ENCODE results near the gene BAG3. TPM values are rescaled to one million over a fixed set of nuclear protein-coding genes. Genes with fewer than 3 reads are reported as not detected.

The BAG3 gene
- total RNA-seq, 1 experiment from 2014 or later: 57.0 TPM

GRCh38 chr10:119655566-119656001 lies 4.4 kb downstream of the BAG3 start:
- peaks cover 10 to 45% of the 10 kb centered on the region in 2 experiments; a peak in 3 of 4 replicates for H3K36me3 ChIP-seq (ENCODE audit: control insufficient read depth in 1 of 2, insufficient read depth in 2 of 2, low read length in 2 of 2)
- CTCF ChIA-PET: no interaction called here
- H3K27ac ChIP-seq (ENCODE audit: low read depth, low read length): no peak overlapping the region
- intact Hi-C loops (cut with micrococcal nuclease): no loop called here
- 0 out of 4 replicates have a peak, but pooled peaks cover 0 to 3% of the 10 kb centered on the region in 2 experiments for H3K9me3 ChIP-seq (ENCODE audit: control insufficient read depth in 1 of 2, insufficient read depth in 1 of 2, low read depth in 1 of 2, low read length in 2 of 2)
- H3K4me3 ChIP-seq (replicated peaks in 1 of 2; ENCODE audit: low read depth in 1 of 2, low read length in 2 of 2): no peak overlapping the region
- TF ChIP-seq ELF1 (IDR thresholded peaks at IDR 0.05; ENCODE audit: borderline replicate concordance, low read depth) (no peak), EGR1 (IDR thresholded peaks at IDR 0.05; ENCODE audit: low read depth) (no peak), RAD21 (IDR thresholded peaks at IDR 0.05; ENCODE audit: low read depth) (no peak), POLR2A (IDR thresholded peaks at IDR 0.05; ENCODE audit: borderline replicate concordance, extremely low read depth, insufficient read depth, insufficient read length) (no peak), POLR2AphosphoS5 (IDR thresholded peaks at IDR 0.05; ENCODE audit: low read depth, low read length) (no peak), CTCF (IDR thresholded peaks at IDR 0.05 in 2 of 3, conservative IDR thresholded peaks at IDR 0.05 in 1 of 3; ENCODE audit: borderline replicate concordance in 1 of 3, insufficient read depth in 1 of 3, low read depth in 2 of 3, low read length in 2 of 3) (no peak)
- H3K4me2 ChIP-seq (ENCODE audit: low read length): no peak overlapping the region
- H3K79me2 ChIP-seq (ENCODE audit: insufficient read depth, low read length): peaks cover 93% of the 10 kb centered on the region
- peaks cover 6% of the 10 kb centered on the region; the same call in 1 of the 2 replicates for H4K20me1 ChIP-seq (ENCODE audit: insufficient read depth)
- no peak overlapping the region for H2AFZ ChIP-seq (ENCODE audit: low read depth, low read length, poor library complexity, severe bottlenecking)
- H3K9ac ChIP-seq (ENCODE audit: low read length): no peak overlapping the region
- POLR2A ChIA-PET: no interaction called here
- no peaks in the 10 kb centered on the region for H3K27me3 ChIP-seq (ENCODE audit: insufficient read depth, low read length)
- H3K9me2 ChIP-seq (ENCODE audit: insufficient read depth): no peaks in the 10 kb centered on the region
- ATAC-seq (no peak), DNase-seq (ENCODE audit: low read depth, low spot score) (no peak)
- BruUV-seq (replicated peaks): no TSS peak
- RAD21 ChIA-PET (ENCODE audit: low non-redundant PET in 1 of 2, low total read pairs in 2 of 2, uncharacterized antibody in 2 of 2, unreplicated experiment in 2 of 2): no interaction called here
- H3K4me1 ChIP-seq (ENCODE audit: control insufficient read depth in 1 of 2, insufficient read depth in 2 of 2, low read length in 2 of 2): peaks cover 34 to 80% of the 10 kb centered on the region in 2 experiments

GRCh38 chr10:119656760-119657159 lies 5.6 kb downstream of the BAG3 start:
- H3K4me2 ChIP-seq (ENCODE audit: low read length): peak overlapping the region; percentile 83
- BruUV-seq (replicated peaks): no TSS peak
- peak overlapping the region; percentile 29; the same call in 1 of the 2 replicates for H3K9ac ChIP-seq (ENCODE audit: low read length)
- RAD21 ChIA-PET (ENCODE audit: low non-redundant PET in 1 of 2, low total read pairs in 2 of 2, uncharacterized antibody in 2 of 2, unreplicated experiment in 2 of 2): interaction anchor here in 1 of 2 experiments (1.7 kb wide), 1 partner anchor 11 kb away, joined by 4 read pairs; no protein-coding TSS in a partner anchor
- H3K36me3 ChIP-seq (ENCODE audit: control insufficient read depth in 1 of 2, insufficient read depth in 2 of 2, low read length in 2 of 2): peaks cover 10 to 51% of the 10 kb centered on the region in 2 experiments; a peak in 3 of 4 replicates
- CTCF ChIA-PET: no interaction called here
- H3K4me1 ChIP-seq (ENCODE audit: control insufficient read depth in 1 of 2, insufficient read depth in 2 of 2, low read length in 2 of 2): peaks cover 40 to 85% of the 10 kb centered on the region in 2 experiments
- 0 out of 4 replicates have a peak, but pooled peaks cover 0 to 3% of the 10 kb centered on the region in 2 experiments for H3K9me3 ChIP-seq (ENCODE audit: control insufficient read depth in 1 of 2, insufficient read depth in 1 of 2, low read depth in 1 of 2, low read length in 2 of 2)
- POLR2A ChIA-PET: no interaction called here
- H3K27me3 ChIP-seq (ENCODE audit: insufficient read depth, low read length): no peaks in the 10 kb centered on the region
- intact Hi-C loops (cut with micrococcal nuclease): no loop called here
- no peaks in the 10 kb centered on the region for H3K9me2 ChIP-seq (ENCODE audit: insufficient read depth)
- DNase-seq (ENCODE audit: low read depth, low spot score): no peak
- H4K20me1 ChIP-seq (ENCODE audit: insufficient read depth): peaks cover 6% of the 10 kb centered on the region; the same call in 1 of the 2 replicates
- no peak overlapping the region for H3K4me3 ChIP-seq (replicated peaks in 1 of 2; ENCODE audit: low read depth in 1 of 2, low read length in 2 of 2)
- ATAC-seq: no peak
- peaks cover 100% of the 10 kb centered on the region for H3K79me2 ChIP-seq (ENCODE audit: insufficient read depth, low read length)
- no peak overlapping the region for H2AFZ ChIP-seq (ENCODE audit: low read depth, low read length, poor library complexity, severe bottlenecking)
- H3K27ac ChIP-seq (ENCODE audit: low read depth, low read length): peak overlapping the region; percentile 79
- TF ChIP-seq CEBPB (IDR thresholded peaks at IDR 0.05; ENCODE audit: low read depth): no peak
- TF ChIP-seq, protein P1, sequence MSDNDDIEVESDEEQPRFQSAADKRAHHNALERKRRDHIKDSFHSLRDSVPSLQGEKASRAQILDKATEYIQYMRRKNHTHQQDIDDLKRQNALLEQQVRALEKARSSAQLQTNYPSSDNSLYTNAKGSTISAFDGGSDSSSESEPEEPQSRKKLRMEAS (IDR thresholded peaks at IDR 0.05): no peak
- no peak for TF ChIP-seq FOSL1 (IDR thresholded peaks at IDR 0.05; ENCODE audit: low read depth)
- TF ChIP-seq POLR2A (IDR thresholded peaks at IDR 0.05; ENCODE audit: borderline replicate concordance, extremely low read depth, insufficient read depth, insufficient read length): no peak
- no peak for TF ChIP-seq POLR2AphosphoS5 (IDR thresholded peaks at IDR 0.05; ENCODE audit: low read depth, low read length)
- no peak for TF ChIP-seq CBX3 (IDR thresholded peaks at IDR 0.05; ENCODE audit: low read depth)
- TF ChIP-seq EGR1 (IDR thresholded peaks at IDR 0.05; ENCODE audit: low read depth): no peak
- TF ChIP-seq EZH2phosphoT487 (IDR thresholded peaks at IDR 0.05; ENCODE audit: borderline replicate concordance): no peak
- no peak for TF ChIP-seq SIN3A (IDR thresholded peaks at IDR 0.05; ENCODE audit: low read depth)
- TF ChIP-seq TCF7L2 (IDR thresholded peaks at IDR 0.05; ENCODE audit: borderline replicate concordance, extremely low read depth, insufficient read depth, insufficient read length): no peak
- no peak for TF ChIP-seq JUND (IDR thresholded peaks at IDR 0.05)
- TF ChIP-seq ZNF274 (IDR thresholded peaks at IDR 0.05; ENCODE audit: low read depth, low read length): no peak
- TF ChIP-seq, protein P2, sequence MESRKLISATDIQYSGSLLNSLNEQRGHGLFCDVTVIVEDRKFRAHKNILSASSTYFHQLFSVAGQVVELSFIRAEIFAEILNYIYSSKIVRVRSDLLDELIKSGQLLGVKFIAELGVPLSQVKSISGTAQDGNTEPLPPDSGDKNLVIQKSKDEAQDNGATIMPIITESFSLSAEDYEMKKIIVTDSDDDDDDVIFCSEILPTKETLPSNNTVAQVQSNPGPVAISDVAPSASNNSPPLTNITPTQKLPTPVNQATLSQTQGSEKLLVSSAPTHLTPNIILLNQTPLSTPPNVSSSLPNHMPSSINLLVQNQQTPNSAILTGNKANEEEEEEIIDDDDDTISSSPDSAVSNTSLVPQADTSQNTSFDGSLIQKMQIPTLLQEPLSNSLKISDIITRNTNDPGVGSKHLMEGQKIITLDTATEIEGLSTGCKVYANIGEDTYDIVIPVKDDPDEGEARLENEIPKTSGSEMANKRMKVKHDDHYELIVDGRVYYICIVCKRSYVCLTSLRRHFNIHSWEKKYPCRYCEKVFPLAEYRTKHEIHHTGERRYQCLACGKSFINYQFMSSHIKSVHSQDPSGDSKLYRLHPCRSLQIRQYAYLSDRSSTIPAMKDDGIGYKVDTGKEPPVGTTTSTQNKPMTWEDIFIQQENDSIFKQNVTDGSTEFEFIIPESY (IDR thresholded peaks at IDR 0.05; ENCODE audit: extremely low read depth, insufficient replicate concordance, low read length): no peak
- TF ChIP-seq ZFX (IDR thresholded peaks at IDR 0.05): no peak
- no peak for TF ChIP-seq ELF1 (IDR thresholded peaks at IDR 0.05; ENCODE audit: borderline replicate concordance, low read depth)
- TF ChIP-seq SP1 (IDR thresholded peaks at IDR 0.05; ENCODE audit: low read depth): no peak
